Activated CD8-positive, alpha-beta memory T cell treated with anti-CD3 and anti-CD28 coated beads for 48 hours (primary cell): ENCODE results near the gene PLSCR4.
"Not testable (repeated sequence)": the region's sequence is repeated elsewhere in the genome, so short reads cannot be mapped to it uniquely, and the experiment has no call there.

Source experiments
- DNase-seq, 3 experiments: peaks; one replicate each; pipeline ENCODE4 v3.0.0-alpha.2; 2020; ENCODE audit warnings: low read depth in 2 of 3, low spot score in 2 of 3

The PLSCR4 gene

DNA sequence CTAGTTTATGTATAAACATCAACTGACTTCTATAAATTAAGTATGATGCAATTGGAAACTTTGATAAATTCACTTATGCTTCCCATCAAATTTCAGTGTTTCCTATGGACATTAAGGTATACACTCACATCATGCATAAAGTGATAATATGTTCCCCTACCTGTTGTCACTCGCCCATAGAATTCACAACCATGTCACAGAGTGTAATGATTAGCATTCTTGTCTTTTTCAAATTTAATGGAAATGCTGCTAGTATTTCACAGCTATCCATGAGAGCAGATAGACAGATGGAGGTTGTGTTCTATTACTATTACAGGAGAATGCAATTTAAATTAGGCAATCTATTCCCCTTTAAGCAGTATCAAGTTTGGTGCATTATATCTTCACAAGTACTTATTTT lies 984 bp downstream of the PLSCR4 start:
- DNase-seq, result no peak

DNA sequence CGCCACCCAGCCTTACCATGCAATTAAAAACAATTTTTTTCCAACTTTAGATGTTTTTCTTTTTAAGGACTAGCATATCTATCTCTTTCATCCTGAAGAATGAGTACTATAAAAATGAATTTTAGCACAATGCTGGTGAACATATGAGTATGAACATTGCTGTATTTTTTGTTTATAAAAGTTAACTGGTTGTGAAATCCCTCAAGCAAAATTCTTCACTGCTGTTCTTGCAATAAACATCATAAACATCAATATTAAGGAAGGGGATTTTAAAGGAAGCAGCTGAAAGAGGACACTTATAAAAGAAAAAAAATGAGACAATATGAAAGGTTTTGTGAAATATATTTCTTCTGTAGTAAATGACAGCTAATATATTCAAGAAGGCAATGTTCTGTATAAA lies 3.0 kb downstream of the PLSCR4 start:
- no peak for DNase-seq

DNA sequence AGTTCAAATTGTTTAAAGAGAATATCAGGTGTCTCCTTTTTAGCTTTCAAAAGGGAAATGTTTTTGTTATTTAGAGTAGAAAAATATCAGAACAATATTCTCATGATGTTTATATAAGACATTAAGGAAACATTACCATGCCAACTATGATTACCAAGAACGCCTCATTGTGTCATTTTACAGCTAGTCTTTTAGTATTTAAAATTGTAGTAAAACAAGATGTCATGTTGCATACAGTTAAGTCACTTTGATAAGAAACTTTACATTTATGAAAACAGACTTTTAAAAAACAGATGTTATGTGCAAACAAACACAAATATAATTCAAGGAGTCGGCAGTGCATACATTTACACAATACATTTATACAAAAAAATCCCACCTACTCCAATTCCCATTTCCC lies 4.4 kb downstream of the PLSCR4 start:
- DNase-seq, result no peak

- DNase-seq, result no peak
Measured at GRCh38 chr3:146243559-146243958, 7.3 kb downstream of the PLSCR4 start.

DNA sequence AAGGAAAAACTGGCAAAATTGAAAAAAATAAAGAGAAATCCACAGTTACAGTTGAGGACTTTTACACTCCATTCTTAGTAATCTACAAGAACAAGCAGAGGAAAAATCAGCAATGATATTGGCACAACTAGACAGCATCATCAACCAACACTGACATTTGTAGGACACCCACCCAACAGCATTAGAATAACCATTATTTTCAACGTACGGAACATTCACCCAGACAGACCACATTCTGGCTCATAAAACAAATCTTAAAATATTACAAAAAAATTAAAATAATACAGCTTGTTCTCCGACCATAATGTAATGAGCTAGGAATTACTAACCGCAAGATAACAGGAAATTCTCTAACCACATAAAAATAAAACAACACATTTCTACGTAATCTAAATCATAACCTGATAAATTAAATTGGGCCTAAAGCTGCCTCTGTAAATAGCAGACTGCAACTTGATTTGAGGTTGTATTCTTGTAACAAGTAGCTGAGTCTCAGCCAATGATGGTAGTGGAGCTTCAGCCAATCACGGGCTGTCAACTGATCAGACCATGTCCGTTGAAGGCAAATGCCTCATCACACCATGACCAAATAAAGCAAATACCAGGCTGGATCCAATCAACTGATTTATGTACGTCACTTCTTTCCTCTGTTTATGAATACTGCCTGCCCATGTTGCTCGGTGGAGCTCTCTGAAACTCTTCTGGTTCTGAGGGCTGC lies 9.2 kb downstream of the PLSCR4 start:
- no peak for DNase-seq

GRCh38 chr3:146233487-146233886 lies 17.4 kb downstream of the PLSCR4 start:
- no peak for DNase-seq

DNA sequence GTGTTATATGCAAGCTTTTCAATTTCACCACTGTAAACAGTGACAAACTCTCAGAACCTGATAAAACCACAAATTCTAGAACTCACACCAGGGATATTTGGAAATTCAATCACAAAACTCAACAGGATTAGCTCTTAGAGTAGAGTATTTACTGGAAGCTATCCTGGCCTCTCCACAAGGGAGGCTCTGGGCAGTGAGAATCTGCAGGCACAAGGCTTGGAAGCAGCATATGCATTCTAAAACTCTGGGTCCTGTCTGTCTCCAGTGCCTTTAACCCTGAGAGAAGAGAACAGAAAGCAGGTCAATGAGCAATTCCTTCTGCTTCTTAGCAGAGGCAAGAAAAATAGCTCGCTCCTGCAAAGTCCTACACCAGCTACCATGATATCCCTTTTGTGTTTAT lies 23.4 kb downstream of the PLSCR4 start:
- DNase-seq, result no peak

DNA sequence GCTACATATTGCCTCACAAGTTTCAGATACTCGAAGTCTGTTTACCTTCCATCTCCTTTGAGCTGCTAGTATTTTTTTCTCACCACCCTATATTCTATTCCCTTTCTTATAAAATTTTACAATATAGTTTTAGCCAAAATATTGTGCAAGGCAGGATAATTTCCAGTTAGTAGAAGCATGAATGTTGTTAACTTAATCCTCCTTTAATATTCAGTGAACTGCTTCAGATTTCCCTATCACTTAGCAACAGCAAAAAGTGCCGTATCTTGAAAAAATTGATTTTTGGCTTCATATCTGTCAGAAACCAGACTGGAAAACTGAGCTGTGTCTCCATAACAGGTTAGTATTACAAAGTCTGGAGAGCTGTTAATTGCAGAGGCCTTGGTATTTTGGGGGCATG lies 24.0 kb downstream of the PLSCR4 start:
- no peak for DNase-seq

DNA sequence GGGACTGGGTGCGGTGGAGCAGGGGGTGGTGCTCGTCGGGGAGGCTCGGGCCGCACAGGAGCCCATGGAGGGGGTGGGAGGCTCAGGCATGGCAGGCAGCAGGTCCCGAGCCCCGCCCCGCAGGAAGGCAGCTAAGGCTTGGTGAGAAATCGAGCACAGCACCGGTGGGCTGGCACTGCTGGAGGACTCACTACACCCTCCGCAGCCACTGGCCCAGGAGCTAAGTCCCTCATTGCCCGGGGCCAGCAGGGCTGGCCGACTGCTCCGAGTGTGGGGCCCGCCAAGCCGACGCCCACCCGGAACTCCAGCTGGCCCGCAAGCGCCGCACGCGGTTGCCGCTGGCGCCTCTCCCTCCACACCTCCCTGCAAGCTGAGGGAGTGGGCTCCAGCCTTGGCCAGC lies 25.4 kb downstream of the PLSCR4 start:
- not testable (repeated sequence) for DNase-seq

- DNase-seq, result no peak
Measured at GRCh38 chr3:146223401-146224373, 27.2 kb downstream of the PLSCR4 start.

- DNase-seq, result no peak
Measured at GRCh38 chr3:146222204-146223046, 28.5 kb downstream of the PLSCR4 start.

DNA sequence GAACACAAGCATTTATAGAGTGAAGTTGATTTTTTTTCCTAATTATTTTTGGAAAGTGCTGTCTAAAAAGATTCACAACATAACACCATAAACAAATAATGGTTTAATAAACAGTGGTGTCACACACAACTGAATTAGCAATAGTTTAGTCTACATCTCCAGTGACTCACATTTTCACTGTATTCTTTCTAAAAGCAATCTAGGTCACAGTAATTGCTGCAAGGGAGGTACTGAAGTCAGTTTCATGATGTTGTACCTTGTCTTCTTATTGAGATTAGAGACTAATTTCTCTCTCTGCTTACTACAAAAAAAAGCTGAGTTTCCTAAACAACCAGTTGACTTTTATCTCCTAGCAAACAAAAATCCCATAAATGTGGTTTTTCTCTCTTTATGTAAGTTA lies 29.6 kb downstream of the PLSCR4 start:
- DNase-seq, result no peak

GRCh38 chr3:146218880-146219866 lies 31.7 kb downstream of the PLSCR4 start:
- DNase-seq, result no peak

GRCh38 chr3:146217324-146217723 lies 33.6 kb downstream of the PLSCR4 start:
- no peak for DNase-seq

DNA sequence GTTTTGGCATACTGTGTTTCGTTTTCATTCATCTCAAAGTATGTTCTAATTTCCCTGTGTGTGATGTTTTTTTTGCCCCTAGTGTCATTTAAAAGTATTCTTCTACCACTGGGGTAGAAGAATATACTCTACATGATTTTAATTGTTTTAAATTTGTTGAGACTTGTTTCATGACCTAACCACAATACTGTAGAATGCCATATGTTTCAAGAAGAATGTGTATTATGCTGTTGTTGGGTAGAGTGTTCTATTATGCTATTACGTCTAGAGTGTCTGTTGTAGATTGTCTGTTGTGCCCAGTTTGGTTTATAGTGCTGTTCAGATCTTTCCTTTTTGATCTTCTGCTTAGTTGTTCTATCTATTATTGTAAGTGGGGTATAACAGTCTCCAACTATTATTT lies 36.4 kb downstream of the PLSCR4 start:
- no peak for DNase-seq

DNA sequence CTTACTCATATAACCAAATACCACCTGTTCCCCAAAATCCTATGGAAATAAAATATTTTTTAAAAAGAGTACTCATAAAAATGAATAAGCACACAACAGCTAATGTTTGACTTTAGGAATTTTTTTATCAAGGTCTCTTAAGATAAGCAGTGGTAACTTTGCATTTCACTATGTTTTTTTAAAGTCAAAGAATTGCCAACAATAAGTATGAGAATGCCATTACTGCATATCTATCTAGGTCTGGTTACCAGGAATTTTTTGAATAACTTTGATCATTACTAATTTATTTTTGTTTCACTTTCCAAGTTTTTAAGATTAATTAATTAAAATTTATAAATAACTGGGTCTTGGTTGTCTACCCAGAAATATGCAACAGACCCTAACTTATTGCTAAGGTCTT lies 41.5 kb downstream of the PLSCR4 start:
- DNase-seq, result no peak

GRCh38 chr3:146203776-146204175 lies 47.1 kb downstream of the PLSCR4 start:
- no peak for DNase-seq

- no peak for DNase-seq
Measured at GRCh38 chr3:146200461-146201220, 50.3 kb downstream of the PLSCR4 start.

- no peak for DNase-seq
Measured at GRCh38 chr3:146199762-146200161, 51.1 kb downstream of the PLSCR4 start.

GRCh38 chr3:146196789-146197188 lies 54.1 kb downstream of the PLSCR4 start:
- no peak for DNase-seq
